Mesenchymal stem cell (in vitro differentiated cells and primary cell): ENCODE results near the gene SYNC.

Experiments used
- DNase-seq: peaks from one replicate; pipeline ENCODE4 v3.0.0-alpha.2; 2013
- H2AFZ ChIP-seq: one replicate; pipeline ENCODE4 v1.6.1; 2013; ENCODE audit warnings: low read depth, mild to moderate bottlenecking, control low read depth, inconsistent platforms, low read length, moderate library complexity
- H2AK5ac ChIP-seq: 2 replicates; pipeline ENCODE4 v1.6.1; 2013; ENCODE audit warnings: low read length, moderate library complexity, mild to moderate bottlenecking, inconsistent platforms; ENCODE audit not compliant: severe bottlenecking
- H2BK120ac ChIP-seq: one replicate; pipeline ENCODE4 v1.6.1; 2013; ENCODE audit warnings: low read depth, mild to moderate bottlenecking, inconsistent platforms, low read length, moderate library complexity
- H2BK12ac ChIP-seq, 2 experiments: one replicate each; pipeline ENCODE4 v1.6.1; 2013; ENCODE audit warnings: inconsistent platforms in 2 of 2, low read length in 2 of 2, mild to moderate bottlenecking in 2 of 2, moderate library complexity in 2 of 2, control low read depth in 1 of 2
- H2BK15ac ChIP-seq: one replicate; pipeline ENCODE4 v1.6.1; 2013; ENCODE audit warnings: mild to moderate bottlenecking, low read depth, inconsistent platforms; ENCODE audit not compliant: poor library complexity, severe bottlenecking
- H2BK5ac ChIP-seq: 2 replicates; pipeline ENCODE4 v1.6.1; 2013; ENCODE audit warnings: low read depth, mild to moderate bottlenecking, low read length, control low read depth, inconsistent platforms; ENCODE audit not compliant: poor library complexity, severe bottlenecking
- H3K14ac ChIP-seq, 2 experiments: one replicate each; pipeline ENCODE4 v1.6.1; 2013; ENCODE audit warnings: inconsistent platforms in 2 of 2, low read length in 2 of 2, control low read depth in 1 of 2, mild to moderate bottlenecking in 1 of 2, moderate library complexity in 1 of 2
- H3K18ac ChIP-seq, 2 experiments: one replicate each; pipeline ENCODE4 v1.6.1; 2013; ENCODE audit warnings: inconsistent platforms in 2 of 2, low read length in 2 of 2, control low read depth in 1 of 2, low read depth in 1 of 2, mild to moderate bottlenecking in 1 of 2
- H3K23ac ChIP-seq, 2 experiments: one replicate each; pipeline ENCODE4 v1.6.1; 2013; ENCODE audit warnings: inconsistent platforms in 2 of 2, low read length in 2 of 2, mild to moderate bottlenecking in 2 of 2, moderate library complexity in 2 of 2, control low read depth in 1 of 2
- H3K27ac ChIP-seq: 2 replicates; pipeline ENCODE4 v1.5.1; 2013; ENCODE audit warnings: mild to moderate bottlenecking, moderate library complexity, low read length, control low read depth, inconsistent platforms; ENCODE audit not compliant: poor library complexity, severe bottlenecking
- H3K27me3 ChIP-seq, 2 experiments: 2 replicates each; pipeline versions ENCODE4 v1.6.1 to v1.7.0; 2013; ENCODE audit warnings: low read length in 2 of 2, mild to moderate bottlenecking in 2 of 2, moderate library complexity in 2 of 2, control low read depth in 1 of 2, inconsistent platforms in 1 of 2; ENCODE audit not compliant: control insufficient read depth in 1 of 2, insufficient read depth in 1 of 2
- H3K36me3 ChIP-seq, 2 experiments: 2 replicates each; pipeline versions ENCODE4 v1.6.1 to v1.7.0; 2013; ENCODE audit warnings: low read length in 2 of 2, control low read depth in 1 of 2, inconsistent platforms in 1 of 2, low read depth in 1 of 2, mild to moderate bottlenecking in 1 of 2; ENCODE audit not compliant: insufficient read depth in 2 of 2, control insufficient read depth in 1 of 2
- H3K4ac ChIP-seq, 2 experiments: one replicate each; pipeline ENCODE4 v1.6.1; 2013; ENCODE audit warnings: inconsistent platforms in 2 of 2, low read length in 2 of 2, mild to moderate bottlenecking in 2 of 2, moderate library complexity in 2 of 2, control low read depth in 1 of 2, low read depth in 1 of 2
- H3K4me1 ChIP-seq: 2 replicates; pipeline ENCODE4 v1.6.1; 2013; ENCODE audit warnings: low read depth, low read length, control low read depth; ENCODE audit not compliant: control insufficient read depth, insufficient read depth
- H3K4me2 ChIP-seq: 2 replicates; pipeline ENCODE4 v1.6.1; 2013; ENCODE audit warnings: low read length, mild to moderate bottlenecking, inconsistent platforms; ENCODE audit not compliant: poor library complexity, severe bottlenecking
- H3K4me3 ChIP-seq, 2 experiments: 2 replicates each; pipeline versions ENCODE4 v1.5.1 to v1.7.0; 2013; ENCODE audit warnings: low read length in 2 of 2, mild to moderate bottlenecking in 2 of 2, control low read depth in 1 of 2, low read depth in 1 of 2; ENCODE audit not compliant: insufficient read depth in 1 of 2
- H3K79me1 ChIP-seq: replicated peaks from 2 replicates; pipeline ENCODE4 v1.6.1; 2013; ENCODE audit warnings: mild to moderate bottlenecking, control low read depth, low read length, inconsistent platforms; ENCODE audit not compliant: poor library complexity, severe bottlenecking
- H3K9ac ChIP-seq: 2 replicates; pipeline ENCODE4 v1.7.0; 2013; ENCODE audit warnings: mild to moderate bottlenecking, low read length, moderate library complexity
- H3K9me3 ChIP-seq: 2 replicates; pipeline ENCODE4 v1.7.0; 2013; ENCODE audit warnings: mild to moderate bottlenecking, low read length; ENCODE audit not compliant: control insufficient read depth
- H4K8ac ChIP-seq: one replicate; pipeline ENCODE4 v1.6.1; 2013; ENCODE audit warnings: inconsistent platforms, mild to moderate bottlenecking, low read length, moderate library complexity
- H4K91ac ChIP-seq: one replicate; pipeline ENCODE4 v1.6.1; 2013; ENCODE audit warnings: mild to moderate bottlenecking, low read length, inconsistent platforms
- WGBS: methylation state at CpG from one replicate; pipeline ENCODE4 v1.1.7; 2013; ENCODE audit warnings: mixed read lengths; 5-methylcytosine and 5-hydroxymethylcytosine counted together

SYNC gene

DNA sequence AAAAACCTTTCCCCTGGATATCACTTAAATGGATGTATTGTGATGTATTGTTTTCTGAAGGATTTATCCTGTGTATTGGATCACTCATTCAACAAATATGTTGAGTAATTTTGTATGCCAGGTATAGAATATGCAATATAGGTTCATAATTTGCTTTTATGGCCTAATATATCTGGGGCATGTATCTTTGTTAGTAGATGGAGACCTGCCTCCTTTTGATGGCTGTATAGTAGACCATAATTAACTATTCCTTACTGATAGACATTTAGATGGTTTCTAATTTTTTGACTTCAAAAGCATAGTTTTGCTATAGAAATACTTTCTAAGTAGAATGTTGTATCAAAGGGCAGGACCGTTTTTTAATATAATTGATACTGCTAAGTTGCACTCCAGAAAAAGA, 43.0 kb downstream of the SYNC start:
- no peak overlapping the region for H4K91ac ChIP-seq
- H4K8ac ChIP-seq = no peak overlapping the region
- WGBS = 100% methylated on average over 1 of the region's 1 CpG

GRCh38 chr1:32652244-32652962, 50.2 kb downstream of the SYNC start:
- Histone ChIP-seq H2AFZ (no peak overlapping the region), H2BK120ac (no peak overlapping the region), H3K9me3 (no peaks in the 10 kb centered on the region), H2BK12ac (no peak overlapping the region), H3K9ac (peak overlapping the region; percentile 100), H3K36me3 (peaks cover 26 to 51% of the 10 kb centered on the region in 2 experiments), H3K27me3 (no peaks in the 10 kb centered on the region), H3K23ac (no peak overlapping the region), H3K79me1 (no peaks in the 10 kb centered on the region), H4K8ac (no peak overlapping the region), H3K4me1 (peaks cover 14% of the 10 kb centered on the region), H3K14ac (no peak overlapping the region), H3K18ac (no peak overlapping the region), H2BK5ac (no peak overlapping the region), H3K4me2 (peak overlapping the region; percentile 56), H2BK15ac (no peak overlapping the region), H4K91ac (no peak overlapping the region), H3K4ac (no peak overlapping the region), H3K27ac (no peak overlapping the region), H3K4me3 (peak overlapping the region in 1 of 2 experiments; percentile 92), H2AK5ac (no peak overlapping the region)
- WGBS = 94% methylated on average over 15 of the region's 16 CpGs
- no peak for DNase-seq

More for the DNA sequence above, 43.0 kb downstream of the SYNC start:
- Histone ChIP-seq H3K14ac (no peak overlapping the region), H3K4me2 (no peak overlapping the region), H3K18ac (no peak overlapping the region), H2BK12ac (no peak overlapping the region), H3K4ac (no peak overlapping the region), H2AK5ac (no peak overlapping the region), H2BK120ac (no peak overlapping the region), H3K79me1 (peaks cover 7% of the 10 kb centered on the region), H2BK15ac (no peak overlapping the region), H3K36me3 (peaks cover 49 to 87% of the 10 kb centered on the region in 2 experiments), H3K23ac (no peak overlapping the region), H2AFZ (no peak overlapping the region), H3K4me1 (peaks cover 5% of the 10 kb centered on the region), H3K4me3 (no peak overlapping the region), H2BK5ac (no peak overlapping the region), H3K9ac (no peak overlapping the region), H3K27me3 (no peaks in the 10 kb centered on the region), H3K27ac (no peak overlapping the region), H3K9me3 (no peaks in the 10 kb centered on the region)
- no peak for DNase-seq

DNA sequence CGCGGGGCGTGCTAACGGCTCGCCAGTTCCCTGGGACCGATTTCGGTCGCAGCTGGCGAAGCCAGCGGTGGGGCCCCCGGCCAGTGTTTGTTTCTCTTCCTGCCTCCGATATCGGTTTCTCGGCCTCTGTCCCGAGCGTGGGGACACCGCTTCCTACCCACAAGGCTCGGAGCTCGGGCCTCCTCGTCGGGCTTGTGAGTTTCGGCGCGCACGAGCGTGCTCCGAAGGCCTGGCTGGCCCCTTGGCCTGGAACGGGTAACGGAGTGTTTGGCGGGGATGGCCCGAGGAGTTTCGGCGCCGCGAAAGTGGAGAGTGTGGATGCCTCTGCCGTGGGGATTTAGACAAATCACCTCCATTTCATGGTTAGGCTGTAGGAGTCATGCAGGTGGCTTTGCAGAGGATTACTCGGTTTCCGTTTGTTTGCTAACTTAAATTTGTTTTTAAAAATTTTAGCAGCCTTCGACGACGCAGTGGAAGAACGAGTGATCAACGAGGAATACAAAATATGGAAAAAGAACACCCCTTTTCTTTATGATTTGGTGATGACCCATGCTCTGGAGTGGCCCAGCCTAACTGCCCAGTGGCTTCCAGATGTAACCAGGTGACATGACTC, 51.0 kb downstream of the SYNC start:
- H3K23ac ChIP-seq = peak overlapping the region in 1 of 2 experiments; percentile 46
- H4K91ac ChIP-seq = peak overlapping the region; percentile 100
- no peaks in the 10 kb centered on the region for H3K9me3 ChIP-seq
- H2BK15ac ChIP-seq = peak overlapping the region; percentile 93
- peak overlapping the region; percentile 56 for H3K4me2 ChIP-seq
- H3K4ac ChIP-seq = peak overlapping the region; percentile 81 to 98
- no peaks in the 10 kb centered on the region for H3K27me3 ChIP-seq
- peak overlapping the region; percentile 1 for H4K8ac ChIP-seq
- DNase-seq = no peak
- H3K9ac ChIP-seq = peak overlapping the region; percentile 100
- peaks cover 22 to 43% of the 10 kb centered on the region in 2 experiments for H3K36me3 ChIP-seq
- peak overlapping the region; percentile 16 for H2AFZ ChIP-seq
- no peak overlapping the region for H2AK5ac ChIP-seq
- peak overlapping the region; percentile 84 for H3K27ac ChIP-seq
- peaks cover 14% of the 10 kb centered on the region for H3K4me1 ChIP-seq
- WGBS = 4% methylated on average over 43 of the region's 43 CpGs
- H3K79me1 ChIP-seq = no peaks in the 10 kb centered on the region
- H3K4me3 ChIP-seq = peak overlapping the region; percentile 85 to 92
- peak overlapping the region in 1 of 2 experiments; percentile 94 for H3K14ac ChIP-seq
- no peak overlapping the region for H2BK12ac ChIP-seq
- peak overlapping the region; percentile 95 to 99 for H3K18ac ChIP-seq
- peak overlapping the region; percentile 84 for H2BK5ac ChIP-seq
- H2BK120ac ChIP-seq = peak overlapping the region; percentile 90

DNA sequence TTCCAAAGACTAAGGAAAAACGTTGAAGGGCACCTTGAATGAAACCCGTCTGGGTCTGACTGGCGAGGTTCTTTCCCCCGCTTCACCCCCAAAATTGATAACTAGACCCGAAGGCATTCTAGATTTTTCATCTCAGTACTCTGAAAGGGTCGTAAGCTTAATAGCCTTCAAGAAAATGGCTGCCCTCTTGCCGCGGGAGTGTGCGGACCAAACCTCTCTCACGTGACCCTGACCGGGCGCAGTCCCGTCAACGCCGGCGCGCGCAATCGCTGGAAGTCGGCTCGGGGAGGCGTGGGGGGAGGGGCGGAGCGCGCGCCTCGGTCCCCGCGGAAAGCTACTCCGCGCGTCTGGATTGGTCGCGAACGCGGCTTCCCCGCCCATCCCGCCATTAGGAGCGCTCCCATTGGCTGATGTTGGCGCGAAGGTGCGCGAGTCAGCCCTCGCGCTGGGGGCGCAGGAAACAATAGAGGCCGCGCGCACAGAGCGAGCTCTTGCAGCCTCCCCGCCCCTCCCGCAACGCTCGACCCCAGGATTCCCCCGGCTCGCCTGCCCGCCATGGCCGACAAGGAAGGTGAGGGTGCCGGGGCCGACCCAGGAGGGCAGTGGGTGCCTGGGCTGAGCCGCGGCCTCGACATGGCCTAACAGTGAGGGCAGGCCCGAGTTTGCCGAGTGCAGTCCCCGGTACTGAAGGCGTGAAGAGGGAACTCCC, 51.7 kb downstream of the SYNC start, which contains the start of gene RBBP4:
RBBP4 (plus strand) TSS at position 457 of the 709 bp plus-strand sequence; CDS start at position 556, 99 bp downstream.
- Histone ChIP-seq H2BK12ac (peak within 1 kb of the TSS; percentile 55 to 63), H2BK5ac (peak within 1 kb of the TSS; percentile 98), H3K18ac (peak within 1 kb of the TSS; percentile 95 to 99), H3K27me3 (no peaks in the 10 kb centered on the region), H4K8ac (peak within 1 kb of the TSS; percentile 100), H3K4me2 (peak within 1 kb of the TSS; percentile 96), H3K23ac (peak within 1 kb of the TSS in 1 of 2 experiments; percentile 46), H2BK15ac (peak within 1 kb of the TSS; percentile 93), H3K9me3 (no peaks in the 10 kb centered on the region), H3K79me1 (no peaks in the 10 kb centered on the region), H2AFZ (peak within 1 kb of the TSS; percentile 93), H3K9ac (peak within 1 kb of the TSS; percentile 100), H3K4ac (peak within 1 kb of the TSS; percentile 98 to 100), H3K4me3 (peak within 1 kb of the TSS; percentile 85 to 92), H3K27ac (peak within 1 kb of the TSS; percentile 100), H3K4me1 (peaks cover 12% of the 10 kb centered on the region), H3K14ac (peak within 1 kb of the TSS in 1 of 2 experiments; percentile 94), H2AK5ac (peak within 1 kb of the TSS; percentile 99), H3K36me3 (peaks cover 19 to 38% of the 10 kb centered on the region in 2 experiments), H4K91ac (peak within 1 kb of the TSS; percentile 100), H2BK120ac (peak within 1 kb of the TSS; percentile 90)
- DNase-seq = peak; percentile 97
- WGBS = under 1% methylated on average over 59 of the region's 67 CpGs
